GM18907 (cell line): Measurements from ENCODE around the gene ANAPC16.

Experiments
- ATAC-seq: cut with Tn5 transposase; IDR thresholded peaks from one replicate; pipeline ENCODE4 v1.9.1; 2021; ENCODE audit warnings: mild to moderate bottlenecking, moderate library complexity; ENCODE audit not compliant: unreplicated experiment

ANAPC16 gene

DNA sequence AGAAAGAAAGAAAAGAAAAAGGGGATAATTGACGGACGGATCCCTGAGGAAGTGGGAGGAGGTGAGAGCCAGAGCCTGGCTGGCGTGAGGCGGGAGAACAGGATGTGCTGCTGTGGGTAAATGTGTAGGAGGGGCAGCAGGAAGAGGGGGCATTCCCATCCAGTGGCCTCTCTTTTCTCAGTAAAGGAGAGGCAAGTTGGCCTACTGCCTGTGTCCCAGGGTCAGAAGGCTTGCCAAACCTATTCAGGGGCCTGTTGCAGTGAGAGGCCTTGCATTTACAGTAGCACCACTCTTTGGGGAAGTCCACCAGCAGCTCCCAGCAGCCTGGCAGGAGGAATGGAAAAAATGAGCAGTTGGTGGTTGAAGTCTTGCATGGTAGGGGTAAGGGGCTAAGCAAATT lies 26.9 kb downstream of the ANAPC16 start:
- no peak for ATAC-seq

DNA sequence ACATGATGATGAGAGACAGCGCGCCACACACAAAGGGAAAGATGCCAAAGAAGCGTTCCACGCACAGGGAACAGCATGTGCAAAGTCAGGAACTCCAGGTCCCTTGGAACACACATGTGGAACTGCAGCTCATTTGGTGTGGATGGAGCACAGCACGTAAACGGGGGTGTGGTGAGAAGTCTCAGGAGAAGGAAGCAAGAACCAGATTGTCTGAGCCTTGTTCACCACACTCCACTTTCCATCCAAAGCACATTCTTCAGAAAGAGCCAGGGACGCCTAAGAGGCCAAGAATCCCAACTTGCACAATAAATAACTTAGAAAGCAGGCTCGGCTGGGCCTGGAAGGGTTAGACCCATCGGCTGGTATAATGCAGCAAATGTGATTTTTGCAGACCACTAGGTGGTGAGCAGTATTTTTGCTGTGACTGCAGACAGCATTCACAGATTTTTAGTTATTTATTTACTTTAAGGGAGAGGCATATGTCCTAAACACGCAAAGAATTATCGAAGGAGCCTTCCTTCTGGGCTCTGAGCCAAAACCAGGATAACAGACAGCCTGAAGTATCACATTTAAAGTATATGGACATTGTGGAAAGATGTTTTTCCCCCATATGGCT lies 28.1 kb downstream of the ANAPC16 start:
- no peak for ATAC-seq

DNA sequence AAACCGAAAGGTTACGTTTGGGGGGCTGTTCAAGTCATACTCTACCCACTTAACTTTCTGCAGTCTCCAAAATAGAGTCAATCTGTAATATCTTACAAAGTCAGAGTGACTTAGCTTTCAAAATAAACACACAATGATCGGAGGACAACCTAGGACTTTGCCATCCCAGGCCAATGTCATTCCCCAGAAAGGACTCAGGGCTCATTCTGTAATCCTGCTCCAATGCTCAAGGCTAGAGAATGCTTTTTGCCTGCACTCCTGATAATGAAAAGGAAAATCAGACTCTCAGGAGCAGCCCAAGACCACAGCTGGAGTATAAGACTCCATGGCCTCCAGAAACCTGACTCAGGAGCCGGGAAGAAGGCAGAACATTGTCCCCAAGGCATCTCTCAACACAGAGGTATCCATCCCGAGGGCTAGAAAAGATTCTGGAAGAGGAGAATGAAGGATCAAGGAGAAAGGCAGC lies 28.8 kb downstream of the ANAPC16 start:
- no peak for ATAC-seq

DNA sequence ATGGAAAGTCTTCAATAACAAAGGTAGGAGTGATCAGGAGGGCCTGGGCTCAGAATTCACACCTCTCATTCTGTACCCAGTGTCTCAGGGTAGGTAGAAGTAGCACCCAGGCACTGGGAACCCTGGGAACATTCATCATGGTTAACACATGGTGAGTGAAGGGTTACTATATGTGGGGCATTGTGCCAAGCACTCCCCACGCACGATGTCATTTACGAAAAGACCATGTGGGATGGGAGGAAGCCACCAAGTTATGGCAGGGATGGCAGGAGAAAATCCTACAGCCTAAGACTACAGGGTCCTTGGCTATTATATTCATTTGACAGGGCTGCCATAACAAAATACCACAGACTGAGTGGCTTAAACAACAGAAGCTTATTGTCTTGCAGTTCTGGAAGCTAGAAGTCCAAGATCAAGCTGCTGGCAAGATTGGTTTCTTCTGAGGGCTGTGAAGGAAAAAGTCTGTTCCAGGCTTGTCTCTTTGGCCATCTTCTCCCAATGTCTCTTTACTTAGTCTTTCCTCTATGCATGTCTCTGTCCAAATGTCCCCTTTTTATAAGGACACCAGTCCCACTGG lies 30.2 kb downstream of the ANAPC16 start:
- ATAC-seq: no peak

DNA sequence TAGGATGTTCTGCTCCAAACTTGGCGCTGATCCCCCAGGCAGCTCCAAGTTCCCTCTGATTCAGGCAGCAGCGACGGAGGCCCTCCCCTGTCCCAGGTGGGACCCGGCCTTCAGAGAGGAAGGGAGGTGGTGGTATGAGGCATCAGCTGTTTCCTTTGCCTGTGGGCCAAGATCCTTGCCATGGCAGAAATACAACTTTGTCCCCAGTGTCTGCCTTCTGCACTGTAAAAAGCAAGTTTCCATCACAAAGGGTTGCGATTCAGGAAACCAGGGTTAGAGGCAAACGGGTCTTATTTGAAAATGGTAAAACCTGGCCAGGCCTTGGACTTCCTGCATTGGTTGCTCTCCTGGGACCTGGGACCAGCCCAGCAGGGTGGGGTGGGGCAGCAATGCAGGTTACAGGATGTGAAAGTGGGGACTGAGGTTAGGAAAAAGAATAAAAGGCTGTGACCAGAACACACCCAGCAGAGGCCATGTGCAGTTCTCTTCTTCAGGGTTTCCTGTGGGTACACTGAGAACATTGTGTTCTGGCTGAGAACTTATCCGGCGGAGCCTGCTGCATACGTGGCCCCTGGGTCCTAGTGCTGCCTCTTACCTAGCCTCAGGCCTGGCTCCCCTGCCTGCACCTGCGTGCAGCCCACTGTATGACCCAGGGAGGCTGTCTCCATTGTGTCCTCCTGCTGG lies 32.8 kb downstream of the ANAPC16 start:
- ATAC-seq: peak; percentile 84

DNA sequence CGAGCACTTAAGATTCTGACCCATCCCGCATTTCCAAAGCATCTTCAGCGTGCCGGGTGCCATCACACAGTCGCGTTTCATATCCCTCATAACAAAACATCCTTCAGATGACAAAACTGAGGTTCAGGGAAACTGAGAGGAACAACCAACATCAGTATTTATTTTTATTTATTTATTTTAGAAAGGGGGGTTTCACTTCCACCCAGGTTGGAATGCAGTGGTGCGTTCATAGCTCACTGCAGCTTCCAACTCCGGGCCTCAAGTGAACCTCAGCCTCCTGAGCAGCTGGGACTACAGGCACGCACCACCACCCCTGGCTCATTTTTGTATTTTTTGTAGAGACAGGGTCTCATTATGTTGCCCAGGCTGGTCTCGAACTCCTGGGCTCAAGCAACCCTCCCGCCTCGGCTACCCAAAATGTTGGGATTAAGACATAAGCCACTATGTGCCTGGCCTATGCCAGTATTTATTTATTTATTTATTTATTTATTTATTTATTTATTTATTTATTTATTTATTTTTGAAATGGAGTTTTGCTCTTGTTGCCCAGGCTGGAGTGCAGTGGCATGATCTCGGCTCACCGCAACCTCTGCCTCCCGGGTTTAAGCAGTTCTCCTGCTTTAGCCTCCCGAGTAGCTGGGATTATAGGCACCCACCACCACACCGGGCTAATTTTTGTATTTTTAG lies 33.5 kb downstream of the ANAPC16 start:
- peak; percentile 5 for ATAC-seq

DNA sequence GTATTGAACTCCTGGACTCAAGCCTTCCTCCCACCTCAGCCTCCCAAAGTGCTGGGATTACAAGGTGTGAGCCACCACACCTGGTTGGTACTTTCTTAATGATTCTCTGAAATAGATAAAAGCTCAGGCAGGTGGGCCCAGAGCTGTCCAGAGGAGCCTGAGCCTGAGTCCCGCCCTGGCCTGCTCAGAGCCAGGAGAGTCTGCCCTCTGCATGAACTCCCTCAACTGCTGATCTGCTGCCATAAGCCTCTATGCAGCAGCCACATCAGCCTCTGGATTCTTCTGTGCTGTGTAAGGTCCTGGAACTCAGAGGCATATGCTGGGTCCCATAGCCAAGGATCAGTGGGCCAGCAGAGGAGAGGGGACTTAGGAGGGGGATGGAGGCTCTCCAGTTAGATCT lies 34.9 kb downstream of the ANAPC16 start:
- no peak for ATAC-seq

DNA sequence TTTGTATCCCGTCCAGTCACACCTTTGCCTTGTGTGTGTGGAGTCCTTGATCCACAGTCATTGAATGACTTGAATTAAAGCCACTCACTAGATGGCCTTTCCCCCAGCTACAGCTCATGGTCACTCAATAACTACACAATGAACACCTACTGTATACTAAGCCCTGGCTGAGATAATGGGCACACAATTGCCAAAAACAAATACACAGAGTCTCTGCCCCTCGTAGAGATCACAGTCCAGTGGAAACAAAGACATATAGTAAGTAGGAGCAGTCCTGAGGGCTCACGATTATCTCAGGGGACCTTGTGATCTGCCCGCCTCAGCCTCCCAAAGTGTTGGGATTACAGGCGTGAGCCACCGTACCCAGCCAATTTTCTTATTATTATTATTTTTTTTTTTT lies 35.8 kb downstream of the ANAPC16 start:
- ATAC-seq: no peak

DNA sequence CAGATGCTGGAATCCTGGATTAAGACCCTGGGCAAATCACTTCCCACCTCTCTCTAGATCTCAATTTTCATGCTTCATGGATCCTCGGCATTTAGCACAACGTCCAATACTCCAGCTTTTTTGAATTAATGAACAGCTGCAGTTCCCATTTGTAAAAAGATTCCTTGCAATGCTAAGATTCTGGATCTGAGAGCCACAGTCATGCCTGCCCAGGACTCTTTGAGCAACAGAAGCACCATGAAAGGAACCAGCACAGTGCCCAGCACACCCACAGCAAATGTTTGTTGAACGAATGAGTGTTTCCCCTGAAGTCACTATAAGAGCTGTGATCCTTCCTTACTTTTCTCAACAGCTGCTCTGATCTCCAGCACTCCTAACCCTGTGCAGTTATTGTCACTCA lies 37.2 kb downstream of the ANAPC16 start:
- ATAC-seq: no peak

DNA sequence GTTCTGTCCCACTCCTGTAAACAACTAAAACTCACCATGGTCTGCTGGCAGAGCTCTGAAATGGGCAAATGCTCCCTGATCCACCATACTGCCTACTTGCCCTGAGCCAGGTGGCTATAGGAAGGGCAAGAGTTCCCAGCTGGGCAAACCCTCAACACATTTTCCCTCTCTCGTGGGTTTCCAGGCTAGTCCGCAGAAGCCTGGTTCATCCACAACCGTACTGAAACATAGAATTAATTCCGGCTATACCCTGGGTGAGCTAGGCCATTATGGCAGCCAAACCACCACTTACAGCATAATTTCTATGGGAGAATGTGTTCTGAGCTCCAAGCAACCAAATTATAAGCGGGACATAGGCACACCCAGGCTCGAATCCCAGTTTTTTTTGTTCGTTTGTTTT lies 37.8 kb downstream of the ANAPC16 start:
- ATAC-seq: no peak

DNA sequence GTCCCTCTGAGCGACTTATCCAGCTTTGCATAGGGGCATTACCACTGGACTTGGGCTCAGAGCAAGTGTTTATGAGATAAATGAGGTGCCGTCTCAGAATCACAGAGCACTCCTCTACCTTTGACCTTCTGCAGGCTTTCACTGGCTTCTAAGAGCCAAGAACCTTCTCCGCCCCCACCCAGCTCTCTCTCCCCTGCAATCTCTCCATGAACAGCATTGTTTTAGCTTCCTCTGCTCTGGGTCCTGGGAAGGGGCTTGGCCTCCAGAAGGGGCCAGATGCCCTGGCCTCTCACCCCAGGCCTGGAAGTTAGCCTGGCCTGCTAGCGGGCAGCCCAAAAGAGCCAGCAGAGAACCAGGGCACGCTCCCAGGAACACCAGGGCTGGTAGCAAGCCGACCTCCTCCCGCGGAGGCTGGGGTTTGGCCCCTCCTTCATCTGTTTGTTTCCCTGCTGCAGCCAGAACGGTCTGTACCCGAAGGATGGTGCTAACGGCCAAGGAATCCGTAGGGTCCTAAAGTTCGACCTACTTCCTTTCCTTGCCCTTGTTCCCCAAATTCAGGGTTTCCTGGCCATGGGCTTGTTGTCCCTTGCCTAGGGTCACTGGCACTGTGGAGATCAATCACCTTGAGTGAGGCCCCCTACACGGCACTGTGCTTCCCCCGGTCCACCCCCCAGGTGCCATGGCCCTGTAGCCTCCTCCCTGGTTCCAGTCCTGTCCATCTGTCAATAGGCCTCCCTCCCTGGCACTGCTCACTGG lies 39.2 kb downstream of the ANAPC16 start:
- ATAC-seq: peak; percentile 39

DNA sequence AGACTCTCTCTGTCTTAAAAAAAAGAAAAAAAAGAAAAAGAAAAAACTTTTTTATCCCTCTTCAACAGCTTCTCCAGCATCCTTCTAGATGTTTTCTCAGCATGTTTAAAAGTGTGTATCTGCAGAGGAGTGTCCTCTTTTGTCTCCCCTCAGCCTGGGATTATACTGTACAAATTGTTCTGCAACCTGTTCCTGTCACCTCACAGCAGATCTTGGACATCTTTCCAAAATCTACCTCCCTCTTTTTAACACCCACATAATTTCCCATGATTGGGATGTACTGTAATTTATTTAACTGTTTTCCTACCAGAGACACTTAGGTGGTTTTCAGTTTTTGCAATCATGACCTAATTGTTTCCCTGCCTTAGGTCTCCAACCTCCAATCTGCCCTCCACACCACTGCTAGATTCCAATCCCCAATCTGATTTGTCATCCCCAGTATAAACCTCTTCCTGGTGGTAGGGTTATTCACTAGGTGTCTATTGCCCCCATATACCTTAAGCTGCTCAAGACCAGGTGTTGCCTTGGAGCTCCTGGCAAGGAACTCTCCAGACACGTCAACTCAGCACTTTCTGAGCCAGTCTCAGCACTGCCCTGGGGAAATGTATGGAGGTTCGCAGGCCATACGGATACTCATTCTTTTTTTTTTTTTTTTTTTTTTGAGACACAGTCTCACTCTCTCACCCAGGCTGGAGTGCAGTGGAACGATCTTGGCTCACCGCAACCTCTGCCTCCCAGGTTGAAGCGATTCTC lies 40.3 kb downstream of the ANAPC16 start:
- no peak for ATAC-seq

DNA sequence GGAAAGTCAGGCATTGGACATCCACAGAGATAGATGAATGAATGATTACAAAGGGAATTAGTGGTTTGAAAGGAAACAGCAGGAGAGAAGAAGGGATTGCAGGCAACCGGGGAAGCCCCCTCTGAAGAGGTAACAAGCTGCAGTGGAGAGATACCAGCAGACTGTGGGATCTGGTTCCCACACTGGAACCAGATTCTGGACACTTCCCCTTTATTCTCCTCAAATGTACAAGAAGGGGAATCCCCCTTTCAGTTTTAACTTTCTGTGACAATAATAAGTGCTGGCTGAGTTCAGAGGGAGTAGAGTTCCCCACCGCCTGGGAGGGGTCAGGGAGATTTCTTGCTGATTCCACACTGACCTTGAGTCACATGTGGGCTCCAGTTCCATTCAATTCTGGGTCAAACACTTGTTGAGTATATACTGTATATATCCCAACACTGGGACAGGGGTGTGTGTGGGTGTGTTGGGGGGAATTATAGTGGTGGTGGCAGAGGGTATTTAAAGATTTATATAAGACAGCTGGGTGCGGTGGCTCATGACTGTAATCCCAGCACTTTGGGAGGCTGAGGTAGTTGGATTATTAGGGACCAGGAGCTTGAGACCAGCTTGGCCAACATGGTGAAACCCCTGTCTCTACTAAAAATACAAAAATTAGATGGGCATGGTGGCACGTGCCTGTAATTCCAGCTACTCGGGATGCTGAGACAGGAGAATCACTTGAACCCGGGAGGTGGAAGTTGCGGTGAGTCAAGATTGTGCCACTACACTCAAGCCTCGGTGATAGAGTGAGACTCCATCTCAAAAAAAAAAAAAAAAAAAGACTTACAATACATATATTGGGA lies 41.5 kb downstream of the ANAPC16 start:
- ATAC-seq: no peak

DNA sequence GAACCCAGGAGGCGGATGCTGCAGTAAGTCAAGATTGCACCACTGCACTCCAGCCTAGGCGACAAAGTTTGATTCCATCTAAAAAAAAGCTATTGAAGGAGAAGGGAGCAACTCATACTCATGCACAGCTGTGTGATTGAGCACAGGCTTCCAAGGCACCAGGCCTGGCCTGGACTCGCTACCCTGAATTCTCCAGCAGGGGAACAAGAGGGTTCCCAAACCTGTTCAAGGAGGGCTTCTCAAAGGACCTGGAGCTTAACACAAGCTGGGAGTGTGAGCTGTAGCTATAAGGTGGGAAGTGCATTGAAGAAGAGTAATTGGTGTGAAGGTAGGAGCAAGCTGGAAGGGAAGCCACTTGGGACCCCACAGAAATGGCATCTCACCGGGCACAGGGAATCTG lies 42.8 kb downstream of the ANAPC16 start:
- no peak for ATAC-seq

DNA sequence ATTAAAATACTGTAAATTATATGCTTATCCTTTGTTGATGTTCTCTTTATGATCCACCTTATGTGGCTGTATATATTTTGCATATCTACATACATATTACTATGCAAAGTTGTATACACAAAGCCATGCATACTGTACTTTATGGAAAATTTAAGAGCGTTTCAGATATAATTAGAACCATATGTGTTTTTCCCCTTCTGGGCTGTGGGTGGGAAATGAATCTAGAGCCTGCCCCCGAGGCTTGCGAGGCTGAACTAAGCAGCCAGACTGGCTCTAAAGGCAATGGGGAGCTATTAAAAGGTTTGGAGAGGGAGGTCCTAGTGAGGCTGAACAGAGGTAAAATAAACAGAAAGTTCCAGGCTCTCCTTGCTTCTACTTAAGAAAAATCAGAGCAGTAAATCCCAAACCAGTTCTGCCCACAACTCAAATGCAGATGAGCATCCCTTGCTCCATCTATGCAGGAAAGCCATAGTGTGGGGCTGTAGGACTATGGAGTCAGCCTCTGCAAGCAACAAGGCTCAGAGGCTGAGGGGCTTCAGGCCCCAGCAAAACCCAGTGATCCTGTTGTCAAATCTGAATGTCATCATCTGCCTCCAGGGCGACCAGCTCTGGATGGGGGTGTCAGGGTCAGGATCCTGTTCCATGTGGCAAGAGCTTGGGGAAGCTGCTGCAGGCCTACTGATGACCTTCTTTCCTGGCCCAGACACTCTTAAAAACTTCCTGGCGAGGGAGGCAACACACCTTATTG lies 43.9 kb downstream of the ANAPC16 start:
- no peak for ATAC-seq

DNA sequence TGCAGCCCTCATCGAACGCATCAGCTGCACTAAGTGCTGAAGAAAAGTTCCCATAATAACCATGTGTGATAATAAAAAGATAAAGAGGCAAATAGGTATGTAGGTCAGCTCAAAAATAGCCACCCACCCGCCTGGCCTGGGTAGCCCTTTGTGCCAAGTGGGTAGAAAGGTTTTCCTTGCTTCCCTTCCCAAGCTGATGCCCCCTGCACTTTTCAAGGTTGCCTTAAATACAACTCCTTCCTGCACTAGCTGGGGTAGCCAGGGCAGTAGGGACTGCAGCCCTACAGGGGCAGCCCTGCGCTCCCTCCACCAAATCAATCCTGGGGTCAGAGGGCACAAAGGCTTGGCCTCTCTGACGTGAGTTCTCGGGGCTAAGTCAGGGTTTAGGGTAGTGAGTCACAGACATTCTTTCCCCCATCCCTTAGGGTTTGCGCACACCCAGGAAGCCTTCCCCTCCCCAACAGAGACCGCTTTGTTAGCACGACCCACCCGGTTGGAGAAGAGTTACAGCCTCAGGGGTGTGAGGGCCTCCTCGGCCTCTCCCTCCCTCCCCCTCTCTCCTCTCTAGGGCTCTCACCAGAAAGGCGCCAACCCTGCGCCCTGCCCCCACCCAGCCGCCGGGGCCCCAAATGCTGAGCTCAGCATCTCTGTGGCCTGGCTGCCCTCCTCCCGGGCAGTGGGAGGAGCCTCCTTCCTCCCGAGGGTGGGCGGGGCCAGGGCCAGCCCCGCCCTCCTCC lies 44.6 kb downstream of the ANAPC16 start:
- peak; percentile 60 for ATAC-seq

DNA sequence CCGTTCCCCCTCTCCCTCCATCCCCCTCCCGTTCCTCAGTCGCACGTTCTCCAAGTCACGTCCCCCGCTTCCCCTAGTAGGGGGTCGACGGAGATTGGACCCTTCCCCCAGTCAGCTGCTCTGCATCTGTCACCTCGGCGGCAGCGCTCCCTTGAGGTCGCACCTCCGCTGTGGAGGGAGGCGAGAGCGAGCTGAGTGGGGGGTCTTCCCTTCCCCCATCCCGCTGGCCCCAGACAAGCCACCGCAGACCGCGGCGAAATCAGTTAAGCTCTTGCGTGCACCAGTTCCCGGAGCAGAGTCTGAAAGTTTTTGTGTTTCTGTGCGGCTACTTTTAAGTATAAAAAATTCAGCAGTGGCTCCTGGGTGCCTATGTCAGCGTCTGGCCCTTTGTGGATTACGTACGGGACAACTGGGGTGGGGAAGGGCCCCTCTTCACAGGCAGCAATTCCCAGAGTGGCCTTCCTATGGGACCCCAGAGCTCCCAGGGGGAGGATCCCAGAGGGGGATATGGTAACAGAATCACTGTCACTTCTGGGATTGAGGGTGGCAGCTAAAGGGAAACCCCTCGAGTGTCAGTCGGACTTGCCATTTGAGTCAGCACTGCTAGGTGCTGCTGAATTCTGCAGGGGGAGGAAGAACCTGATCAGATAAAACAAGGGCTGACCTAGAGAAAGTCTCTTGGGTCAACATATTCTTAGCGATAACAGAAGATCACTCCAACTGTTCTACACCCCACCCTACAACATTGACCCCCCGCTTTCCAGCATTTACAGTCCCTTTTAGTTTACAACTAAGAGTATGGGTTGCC lies 45.4 kb downstream of the ANAPC16 start:
- peak; percentile 64 for ATAC-seq
